Measurements from ENCODE around the gene SLC22A14.

GRCh38 chr3:38345879-38346586, 63.9 kb downstream of the SLC22A14 start:
- TF ChIP-seq CTCF (conservative IDR thresholded peaks at IDR 0.05), result no peak
- no peak for TF ChIP-seq ZFX (IDR thresholded peaks at IDR 0.05)

All from C4-2B (cell line).